Dermis blood vessel endothelial cell (primary cell): ENCODE measurements around the gene DMRTC2. TPM values are rescaled to one million over a fixed set of nuclear protein-coding genes. Genes with fewer than 3 reads are reported as not detected.
"Not testable (repeated sequence)": the region's sequence is repeated elsewhere in the genome, so short reads cannot be mapped to it uniquely, and the experiment has no call there.

Experiments used
- DNase-seq: peaks from one replicate; pipeline ENCODE4 v3.0.0; 2010
- total RNA-seq: library from RNA; depleted of rRNA; stranded (reverse); fragments of >200 nt; gene quantifications from 2 replicates; pipeline ENCODE4 v1.2.3, GENCODE V29; 2014

DMRTC2 gene
- total RNA-seq, 1 donor from 2014 or later = not detected

- DNase-seq = no peak
Observed at GRCh38 chr19:41871573-41872383, 26.9 kb downstream of the DMRTC2 start.

- no peak for DNase-seq
Observed at GRCh38 chr19:41872384-41872774, 27.5 kb downstream of the DMRTC2 start.

GRCh38 chr19:41872775-41873647 lies 28.2 kb downstream of the DMRTC2 start:
- peak; percentile 79 for DNase-seq

- DNase-seq = not testable (repeated sequence)
Observed at GRCh38 chr19:41875973-41876372, 31.1 kb downstream of the DMRTC2 start.

GRCh38 chr19:41876847-41877832 lies 32.3 kb downstream of the DMRTC2 start, which contains the start of gene CD79A:
Gene CD79A, plus strand, starts transcription at chr19:41877279. Its CDS starts 26 bp downstream, at chr19:41877305.
- DNase-seq = no peak

GRCh38 chr19:41877916-41878905 lies 33.4 kb downstream of the DMRTC2 start:
- no peak for DNase-seq

GRCh38 chr19:41879080-41879479 lies 34.2 kb downstream of the DMRTC2 start:
- DNase-seq = no peak

GRCh38 chr19:41879670-41880328 lies 35.0 kb downstream of the DMRTC2 start:
- no peak for DNase-seq

GRCh38 chr19:41880329-41880708 lies 35.5 kb downstream of the DMRTC2 start:
- DNase-seq = no peak

GRCh38 chr19:41882568-41883462 lies 38.0 kb downstream of the DMRTC2 start, which contains the start of gene ARHGEF1:
Gene ARHGEF1, plus strand, starts transcription at chr19:41883184. Its CDS starts 4,899 bp downstream, at chr19:41888083.
- DNase-seq = peak; percentile 29

- DNase-seq = peak; percentile 21
Observed at GRCh38 chr19:41883463-41883820, 38.6 kb downstream of the DMRTC2 start.

- peak; percentile 96 for DNase-seq
Observed at GRCh38 chr19:41883821-41884733, 39.2 kb downstream of the DMRTC2 start.

- DNase-seq = no peak
Observed at GRCh38 chr19:41886761-41887710, 42.2 kb downstream of the DMRTC2 start.

GRCh38 chr19:41887711-41888382 lies 43.0 kb downstream of the DMRTC2 start:
- no peak for DNase-seq

- no peak for DNase-seq
Observed at GRCh38 chr19:41888926-41889325, 44.1 kb downstream of the DMRTC2 start.

- DNase-seq = no peak
Observed at GRCh38 chr19:41889896-41890295, 45.1 kb downstream of the DMRTC2 start.
